HG03139 (cell line): ENCODE results near the gene PTBP3.
"Not testable (repeated sequence)": the region's sequence is repeated elsewhere in the genome, so short reads cannot be mapped to it uniquely, and the experiment has no call there.

Source experiments
- ATAC-seq: cut with Tn5 transposase; IDR thresholded peaks from one replicate; pipeline ENCODE4 v1.9.1; 2021; ENCODE audit not compliant: unreplicated experiment

The PTBP3 gene

DNA sequence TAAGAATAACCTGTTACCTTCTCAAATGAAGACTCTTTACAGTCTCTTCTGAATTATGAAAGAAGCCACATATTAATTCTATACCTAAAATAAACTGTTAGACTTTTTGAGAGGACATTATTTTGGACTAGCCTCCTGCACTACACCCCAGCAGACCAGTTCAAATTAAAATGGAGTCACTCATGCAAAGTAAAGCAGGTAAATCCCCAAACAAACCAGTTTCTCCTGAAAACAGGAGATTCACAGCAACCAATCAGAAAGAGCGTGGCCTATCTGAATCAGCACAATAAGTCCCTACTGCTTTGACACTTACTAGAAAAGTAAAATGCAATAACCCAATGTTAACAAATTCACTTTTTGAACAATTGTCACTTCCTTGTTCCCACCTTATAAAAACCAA is 58.8 kb downstream of the PTBP3 start:
- ATAC-seq, result no peak

GRCh38 chr9:112273876-112274275 is 59.5 kb downstream of the PTBP3 start:
- ATAC-seq, result no peak

- ATAC-seq, result no peak
These were observed 61.8 kb downstream of the PTBP3 start for GRCh38 chr9:112271466-112272098.

- ATAC-seq, result no peak
These were observed 65.0 kb downstream of the PTBP3 start for GRCh38 chr9:112268413-112268812.

GRCh38 chr9:112267086-112267485 is 66.3 kb downstream of the PTBP3 start:
- ATAC-seq, result not testable (repeated sequence)

- ATAC-seq, result no peak
These were observed 68.0 kb downstream of the PTBP3 start for GRCh38 chr9:112265391-112265790.

GRCh38 chr9:112262577-112262976 is 70.8 kb downstream of the PTBP3 start:
- ATAC-seq, result no peak

DNA sequence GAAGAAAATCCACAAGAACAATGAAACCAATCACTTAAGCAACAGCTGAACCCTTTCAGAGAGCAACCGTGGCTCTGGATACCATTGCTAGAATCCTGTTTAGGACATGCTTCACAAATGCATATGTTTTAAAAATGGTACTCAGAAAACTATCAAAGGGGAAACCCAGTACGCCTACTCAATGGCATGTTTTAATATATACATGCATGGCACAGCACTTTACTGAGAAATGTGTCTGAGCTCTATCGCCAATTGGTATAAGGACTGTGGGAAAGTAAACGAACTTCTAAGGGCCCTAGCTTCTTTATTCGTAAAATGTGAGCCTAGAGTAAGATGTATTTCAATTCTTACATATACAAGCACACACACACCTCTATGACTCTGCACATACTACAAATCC is 72.3 kb downstream of the PTBP3 start:
- ATAC-seq, result no peak

GRCh38 chr9:112258106-112258505 is 75.3 kb downstream of the PTBP3 start:
- ATAC-seq, result no peak

GRCh38 chr9:112252194-112252593 is 81.2 kb downstream of the PTBP3 start:
- ATAC-seq, result no peak

DNA sequence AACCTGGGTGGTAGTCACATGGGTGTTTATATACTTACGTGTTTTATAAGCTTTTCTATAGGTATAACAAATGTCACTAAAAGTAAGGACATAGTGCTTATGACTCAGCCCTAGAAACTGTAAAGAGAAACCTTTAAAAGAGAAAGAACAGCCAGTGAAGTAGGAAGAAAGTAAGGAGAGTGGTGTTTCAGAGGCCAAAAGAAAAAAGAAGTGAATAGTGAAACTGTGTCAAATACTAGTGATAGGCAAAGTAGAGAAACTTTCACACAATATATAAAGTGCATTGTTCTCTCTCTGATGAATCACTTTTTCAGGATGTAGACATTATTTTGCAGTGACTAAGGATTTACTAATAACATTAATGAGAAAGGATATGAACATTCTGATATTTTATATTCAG is 84.1 kb downstream of the PTBP3 start:
- ATAC-seq, result peak; percentile 64

GRCh38 chr9:112248722-112249121 is 84.7 kb downstream of the PTBP3 start:
- ATAC-seq, result no peak

DNA sequence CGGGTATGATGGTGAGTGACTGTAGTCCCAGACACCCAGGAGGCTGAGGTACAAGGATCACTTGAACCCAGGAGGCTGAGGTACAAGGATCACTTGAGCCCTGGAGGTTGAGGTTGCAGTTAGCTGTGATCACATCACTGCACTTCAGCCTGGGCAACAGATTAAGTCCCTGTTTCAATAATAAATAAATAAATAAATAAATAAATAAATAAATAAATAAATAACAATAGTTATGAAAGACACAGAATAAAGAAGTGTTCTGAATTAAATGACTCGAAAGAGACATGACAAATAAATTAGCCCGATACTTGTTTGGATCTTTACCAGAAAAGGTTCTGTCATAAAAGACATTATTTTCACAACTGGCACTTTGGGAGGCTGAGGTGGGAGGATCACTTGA is 86.3 kb downstream of the PTBP3 start:
- ATAC-seq, result no peak

GRCh38 chr9:112245126-112245525 is 88.3 kb downstream of the PTBP3 start:
- ATAC-seq, result no peak

DNA sequence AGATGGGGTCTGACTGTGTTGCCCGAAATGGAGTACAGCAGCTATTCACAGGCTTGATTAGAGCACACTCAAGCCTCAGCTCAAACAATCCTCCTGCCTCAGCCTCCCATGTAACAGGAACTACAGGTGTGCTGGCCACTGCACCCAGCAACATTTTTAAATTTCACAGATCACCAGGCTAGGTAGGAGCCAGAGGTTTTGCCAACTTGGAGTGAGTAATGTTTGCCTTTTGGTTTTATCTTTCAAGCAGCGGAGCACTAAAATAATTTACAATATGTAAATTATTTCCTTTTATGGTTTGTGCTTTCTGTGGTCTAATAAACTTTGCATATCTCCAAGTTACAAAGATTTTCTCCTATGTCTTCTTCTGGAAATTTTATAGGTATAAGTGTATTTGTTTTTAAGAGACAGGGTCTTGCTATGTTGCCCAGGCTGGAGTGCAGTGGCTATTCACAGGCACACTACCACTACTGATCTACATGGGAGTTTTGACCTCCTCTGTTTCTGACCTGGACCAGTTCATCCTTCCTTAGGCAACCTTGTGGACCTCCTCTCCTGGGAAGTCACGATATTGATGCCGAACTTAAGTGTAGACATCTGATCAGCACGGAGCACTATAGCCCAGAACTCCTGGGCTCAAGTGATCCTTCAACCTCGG is 91.1 kb downstream of the PTBP3 start:
- no peak for ATAC-seq

DNA sequence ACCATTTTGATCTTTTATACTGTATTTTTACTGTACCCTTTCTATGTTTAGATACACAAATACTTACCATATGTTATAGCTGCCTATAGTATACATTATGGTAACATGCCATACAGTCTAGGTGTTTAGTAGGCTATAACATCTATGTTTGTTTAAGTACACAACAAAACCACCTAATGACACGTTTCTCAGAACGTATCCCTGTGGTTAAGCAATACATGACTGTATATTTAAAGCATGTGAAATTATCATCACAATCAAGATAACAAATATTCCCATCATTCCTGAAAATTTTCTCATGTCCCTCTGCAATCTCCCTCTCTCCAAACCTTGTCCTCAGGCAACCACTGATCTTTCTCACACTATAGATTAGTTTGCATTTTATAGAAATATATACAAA is 91.9 kb downstream of the PTBP3 start:
- ATAC-seq, result no peak

DNA sequence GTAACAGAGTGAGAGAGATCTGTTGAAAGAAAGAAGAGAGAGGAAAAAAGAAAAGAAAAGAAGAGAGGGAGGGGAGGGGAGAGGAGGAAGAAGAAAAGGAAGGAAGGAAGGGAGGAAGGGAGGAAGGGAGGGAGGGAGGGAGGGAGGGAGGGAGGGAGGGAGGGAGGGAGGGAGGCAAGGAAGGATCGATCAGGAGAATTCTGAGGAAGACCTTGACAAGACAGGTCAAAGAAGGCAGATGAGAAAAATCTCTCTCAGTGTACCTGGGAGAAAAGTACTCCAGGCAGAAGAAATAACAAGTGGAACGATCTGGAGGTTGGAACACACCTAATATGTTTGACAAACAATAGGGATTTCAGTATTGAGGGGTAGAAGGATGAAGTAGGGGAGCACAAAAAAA is 93.7 kb downstream of the PTBP3 start:
- ATAC-seq, result no peak

DNA sequence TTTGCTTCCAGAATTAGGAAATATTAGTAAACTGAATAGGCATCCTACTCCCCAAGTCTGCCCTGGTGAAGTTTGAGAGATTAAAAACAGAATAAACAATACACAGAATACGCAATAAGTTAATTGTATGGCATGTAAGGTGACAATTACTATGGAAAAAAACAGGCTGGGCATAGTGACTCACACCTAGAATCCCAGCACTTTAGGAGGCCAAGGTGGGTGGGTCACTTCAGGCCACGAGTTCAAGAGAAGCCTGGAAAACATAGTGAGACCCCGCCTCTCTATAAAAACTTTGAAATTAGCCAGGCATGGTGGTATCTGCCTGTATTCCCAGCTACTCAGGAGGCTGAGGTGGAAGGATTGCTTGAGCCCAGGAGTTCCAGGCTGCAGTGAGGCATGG is 94.1 kb downstream of the PTBP3 start:
- ATAC-seq, result no peak

DNA sequence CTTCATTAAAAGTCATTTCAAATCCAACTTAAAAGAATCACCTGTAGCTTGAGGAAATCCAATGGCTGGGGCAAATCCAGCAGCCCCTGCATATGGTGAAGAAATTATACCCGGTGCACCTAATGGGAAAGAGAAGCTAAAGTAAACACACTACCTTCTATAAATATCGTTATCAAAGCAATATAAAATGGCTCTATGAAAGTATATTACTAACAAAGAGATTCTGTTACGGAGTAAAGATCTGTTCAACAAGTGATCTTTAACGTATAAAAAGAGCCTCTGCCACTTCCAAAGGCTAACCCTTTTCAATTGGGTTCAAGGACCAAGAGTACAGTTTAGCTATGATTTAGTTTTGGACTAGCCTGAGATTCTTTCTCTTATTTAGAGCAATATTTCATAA is 98.6 kb downstream of the PTBP3 start:
- ATAC-seq, result no peak

GRCh38 chr9:112233769-112234168 is 99.7 kb downstream of the PTBP3 start:
- ATAC-seq, result no peak

GRCh38 chr9:112232233-112232632 is 101.2 kb downstream of the PTBP3 start:
- ATAC-seq, result no peak

DNA sequence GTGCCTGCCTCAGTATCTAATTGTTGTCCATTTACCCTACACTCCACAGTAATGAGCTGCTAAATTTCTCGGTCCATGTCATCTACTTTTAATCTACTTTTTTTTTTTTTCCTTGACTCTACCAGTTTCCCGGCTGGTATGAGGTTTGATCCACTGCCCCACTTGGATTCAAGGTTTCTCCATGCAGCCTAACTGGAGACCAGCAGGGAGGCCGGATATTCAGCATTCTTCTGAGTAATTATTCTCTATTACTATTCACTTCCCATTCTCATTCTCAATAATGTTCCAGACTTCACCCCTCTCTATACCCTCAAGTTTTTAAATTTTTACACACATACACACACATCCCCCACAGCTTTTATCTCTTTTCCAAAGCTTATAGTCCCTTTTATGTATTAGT is 107.3 kb downstream of the PTBP3 start:
- no peak for ATAC-seq
